GM12878 (cell line): ENCODE results near the gene ANP32B. TPM values are rescaled to one million over a fixed set of nuclear protein-coding genes. Genes with fewer than 3 reads are reported as not detected.

Experiments used
- ATAC-seq: fragments of 200-7000 bp; cut with Tn5 transposase; 3 replicates; pipeline ENCODE4 v1.9.1; 2020; ENCODE audit warnings: mild to moderate bottlenecking, moderate library complexity
- BruUV-seq: library from RNA; stranded (reverse); fragments of 400-500 nt; replicated peaks from 2 replicates; lab custom pipeline; 2021; lab: Mats Ljungman, UMichigan
- CTCF ChIA-PET: fragments of 300-600 bp; sonication (Branson Sonifier 250); formaldehyde crosslinking; extraction: SDS; loops from one replicate; lab custom pipeline; 2021; ENCODE audit warnings: inconsistent platforms; lab: Yijun Ruan, JAX
- POLR2A ChIA-PET: fragments of 350-600 bp; formaldehyde crosslinking; extraction: SDS; loops from one replicate; lab custom pipeline; 2021; ENCODE audit warnings: inconsistent platforms; lab: Charles Lee
- RAD21 ChIA-PET: fragments of 300-600 bp; sonication (Branson Sonifier 250); formaldehyde crosslinking; loops from one replicate; lab custom pipeline; 2023; ENCODE audit warnings: antibody characterized with exemption; ENCODE audit not compliant: unreplicated experiment; lab: Charles Lee
- SMC1A ChIA-PET: fragments of 300-600 bp; sonication (Branson Sonifier 250); formaldehyde crosslinking; loops from one replicate; lab custom pipeline; 2023; ENCODE audit not compliant: unreplicated experiment, uncharacterized antibody; lab: Charles Lee
- DNase-seq: peaks from one replicate; pipeline ENCODE4 v3.0.0-alpha.2; 2011; ENCODE audit warnings: low read depth, low spot score
- FAIRE-seq: peaks from 3 replicates; lab custom pipeline; 2011; peaks lifted over from hg19 to GRCh38; lab: Jason Lieb, UNC
- H2AFZ ChIP-seq: 2 replicates; pipeline ENCODE4 v1.6.0; 2011; ENCODE audit warnings: low read depth, low read length, control low read depth; ENCODE audit not compliant: control insufficient read depth
- H3K27ac ChIP-seq: 2 replicates; pipeline ENCODE4 v1.5.1; 2011; ENCODE audit warnings: control low read depth; ENCODE audit not compliant: control insufficient read depth, insufficient read depth
- H3K27me3 ChIP-seq, 2 experiments: replicated peaks in 1 of 2; 2 replicates each; pipeline versions ENCODE4 v1.6.0 to v1.6.1; 2011; ENCODE audit warnings: low read length in 1 of 2; ENCODE audit not compliant: control insufficient read depth in 2 of 2, insufficient read depth in 2 of 2
- H3K36me3 ChIP-seq, 2 experiments: 2 replicates each; pipeline ENCODE4 v1.5.1; 2011; ENCODE audit warnings: low read length in 1 of 2; ENCODE audit not compliant: control insufficient read depth in 2 of 2, insufficient read depth in 2 of 2
- H3K4me1 ChIP-seq: 2 replicates; pipeline ENCODE4 v1.6.1; 2011; ENCODE audit warnings: mild to moderate bottlenecking, low read length, moderate library complexity, mixed read lengths; ENCODE audit not compliant: control insufficient read depth, insufficient read depth
- H3K4me2 ChIP-seq: 2 replicates; pipeline ENCODE4 v1.6.0; 2011; ENCODE audit warnings: control low read depth; ENCODE audit not compliant: control insufficient read depth, insufficient read depth
- H3K4me3 ChIP-seq: fragments of 200-600 bp; sonication (generic); 2 replicates; pipeline ENCODE4 v1.5.1; 2016
- H3K79me2 ChIP-seq: 2 replicates; pipeline ENCODE4 v1.6.0; 2011; ENCODE audit warnings: low read length; ENCODE audit not compliant: control insufficient read depth, insufficient read depth
- H3K9ac ChIP-seq: 2 replicates; pipeline ENCODE4 v1.8.0; 2011; ENCODE audit warnings: low read length, control low read depth, mixed read lengths; ENCODE audit not compliant: control insufficient read depth, insufficient read depth
- H3K9me3 ChIP-seq: replicated peaks from 3 replicates; pipeline ENCODE4 v1.5.1; 2011; ENCODE audit warnings: mild to moderate bottlenecking, low read length; ENCODE audit not compliant: control insufficient read depth, insufficient read depth
- H4K20me1 ChIP-seq: 2 replicates; pipeline ENCODE4 v1.6.0; 2011; ENCODE audit not compliant: control insufficient read depth, insufficient read depth
- BACH1 ChIP-seq: fragments of 450-650 bp; IDR thresholded peaks from 2 replicates; pipeline ENCODE4 v1.6.1; 2017; ENCODE audit warnings: mild to moderate bottlenecking, borderline replicate concordance
- CHD1 ChIP-seq: IDR thresholded peaks from 2 replicates; pipeline ENCODE4 v1.6.1; 2012; ENCODE audit warnings: low read depth, low read length, improper control_type of control experiment
- KAT2A ChIP-seq: conservative IDR thresholded peaks from 2 replicates; pipeline ENCODE4 v1.6.1; 2011; ENCODE audit warnings: low read depth, low read length; ENCODE audit not compliant: control insufficient read depth
- SIX5 ChIP-seq: IDR thresholded peaks from 2 replicates; pipeline ENCODE4 v1.6.1; 2011; ENCODE audit warnings: mild to moderate bottlenecking, low read depth, low read length, moderate library complexity; ENCODE audit not compliant: severe bottlenecking
- WRNIP1 ChIP-seq: IDR thresholded peaks from 2 replicates; pipeline ENCODE4 v1.6.1; 2011; ENCODE audit warnings: low read depth, low read length, improper control_type of control experiment, borderline replicate concordance
- ZNF207 ChIP-seq: fragments of 450-650 bp; IDR thresholded peaks from 2 replicates; pipeline ENCODE4 v1.6.1; 2014; ENCODE audit warnings: antibody characterized with exemption, mild to moderate bottlenecking, borderline replicate concordance
- WGBS: methylation state at CpG from one replicate; pipeline ENCODE4 v1.1.6; 2016; ENCODE audit warnings: low lambda C conversion rate; ENCODE audit not compliant: insufficient replicate concordance, insufficient coverage; ENCODE audit errors: missing lambda C conversion rate; 5-methylcytosine and 5-hydroxymethylcytosine counted together
- in situ Hi-C: fragments of 300-500 bp; cut with MboI; formaldehyde crosslinking; loops from 9 replicates; pipeline ENCODE4 v1.14.3; 2018; ENCODE audit warnings: mixed read lengths
- intact Hi-C: fragments of 100-400 bp; cut with micrococcal nuclease; formaldehyde crosslinking; loops from one replicate; pipeline ENCODE4 v1.14.2; 2022; ENCODE audit not compliant: unreplicated experiment
- polyA plus RNA-seq, 11 experiments: library from polyadenylated mRNA; depleted of rRNA in 4 of 11; unstranded in 6 of 11; stranded (reverse) in 5 of 11; fragments of >200 nt; fragmentation: Nextera tagmentation in 4 of 11; fragmentation: Illumina TruSeq in 1 of 11; extraction: Ambion mirVana in 4 of 11; extraction: Trizol in 1 of 11; gene quantifications; 1 replicate in 1 of 11; 2 replicates in 10 of 11; pipeline versions ENCODE4 v1.2.1 to v1.2.3, GENCODE V29; 2011 to 2016; ENCODE audit warnings: inconsistent platforms in 2 of 11, missing spikeins in 2 of 11, low read depth in 1 of 11
- total RNA-seq, 4 experiments: library from RNA; depleted of rRNA in 3 of 4; stranded (reverse); fragments of >200 nt in 3 of 4; fragmentation: Illumina TruSeq in 1 of 4; extraction: Trizol in 1 of 4; gene quantifications; 2 replicates each; pipeline versions ENCODE4 v1.2.1 to v1.2.3, GENCODE V29; 2013 to 2021
- TF ChIP-seq, protein P1 (sequence below): IDR thresholded peaks from 2 replicates; pipeline ENCODE4 v1.6.1; 2011; ENCODE audit warnings: borderline replicate concordance, low read depth, mild to moderate bottlenecking, moderate library complexity, low read length; ENCODE audit not compliant: insufficient read depth, poor library complexity, severe bottlenecking

ANP32B gene
- total and polyA plus RNA-seq, 10 of the 15 experiments (the other 5 are each of a cell fraction or from before 2014, with no cell fraction given) = 24.5 to 419 (median 171) TPM

DNA sequence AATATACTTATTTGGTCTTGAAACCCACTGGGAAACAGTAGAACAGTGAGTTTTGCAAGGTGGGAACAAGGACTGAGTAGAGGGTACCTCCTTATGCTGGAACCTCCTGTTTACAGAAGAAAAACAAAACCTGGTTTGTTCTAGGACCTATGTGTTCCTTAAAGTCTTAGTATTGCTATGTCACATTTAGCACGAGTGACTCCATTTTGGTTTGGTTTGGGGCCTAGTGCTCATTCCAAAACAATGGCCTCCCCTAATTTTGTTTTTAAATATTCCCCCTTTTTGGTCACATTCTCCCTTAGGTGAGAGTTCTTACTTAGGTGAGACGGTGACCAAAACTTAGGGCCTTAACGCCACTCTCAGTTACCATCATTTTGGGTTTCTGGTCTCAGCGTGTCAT, 67.2 kb downstream of the ANP32B start:
- H3K4me2 ChIP-seq = no peak overlapping the region
- ChIA-PET POLR2A (interaction anchor here (1.5 kb wide), 1 partner anchor 10 kb away, joined by 4 read pairs; no protein-coding TSS in a partner anchor), SMC1A (no interaction called here), RAD21 (no interaction called here), CTCF (interaction anchor here (0.9 to 1.5 kb wide), 2 partner anchors 11 to 16 kb away, joined by 3 to 4 read pairs; no protein-coding TSS in a partner anchor)
- TF ChIP-seq SIX5 = no peak
- no peak for TF ChIP-seq CHD1
- TF ChIP-seq BACH1 = no peak
- no peak for TF ChIP-seq ZNF207
- TF ChIP-seq, protein P1, sequence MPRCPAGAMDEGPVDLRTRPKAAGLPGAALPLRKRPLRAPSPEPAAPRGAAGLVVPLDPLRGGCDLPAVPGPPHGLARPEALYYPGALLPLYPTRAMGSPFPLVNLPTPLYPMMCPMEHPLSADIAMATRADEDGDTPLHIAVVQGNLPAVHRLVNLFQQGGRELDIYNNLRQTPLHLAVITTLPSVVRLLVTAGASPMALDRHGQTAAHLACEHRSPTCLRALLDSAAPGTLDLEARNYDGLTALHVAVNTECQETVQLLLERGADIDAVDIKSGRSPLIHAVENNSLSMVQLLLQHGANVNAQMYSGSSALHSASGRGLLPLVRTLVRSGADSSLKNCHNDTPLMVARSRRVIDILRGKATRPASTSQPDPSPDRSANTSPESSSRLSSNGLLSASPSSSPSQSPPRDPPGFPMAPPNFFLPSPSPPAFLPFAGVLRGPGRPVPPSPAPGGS = no peak
- no peak for TF ChIP-seq WRNIP1
- no peak for TF ChIP-seq KAT2A
- H3K36me3 ChIP-seq = no peaks in the 10 kb centered on the region; a peak in 1 of 4 replicates
- H3K4me1 ChIP-seq = peaks cover 3% of the 10 kb centered on the region; the same call in 1 of the 2 replicates
- no TSS peak for BruUV-seq
- 99% methylated on average over 4 of the region's 4 CpGs for WGBS
- no peak for ATAC-seq
- H3K79me2 ChIP-seq = peaks cover 45% of the 10 kb centered on the region
- H3K27me3 ChIP-seq = no peaks in the 10 kb centered on the region
- no peaks in the 10 kb centered on the region for H4K20me1 ChIP-seq
- in situ Hi-C loops (loop anchor here (25.0 kb wide), 1 partner anchor 737 kb away; the partner anchor contains the start of gene ANKS6), intact Hi-C loops (no loop called here)
- FAIRE-seq = no peak
- no peak for DNase-seq
- no peak overlapping the region for H3K27ac ChIP-seq
- peaks cover 3% of the 10 kb centered on the region; the same call in 2 of the 3 replicates for H3K9me3 ChIP-seq
- no peak overlapping the region for H2AFZ ChIP-seq
- no peak overlapping the region for H3K9ac ChIP-seq
- no peak overlapping the region for H3K4me3 ChIP-seq
